K562 treated with DMSO at 1 percent for 24 hours (cell line): ENCODE data around the gene SEC14L3. TPM values are rescaled to one million over a fixed set of nuclear protein-coding genes. Genes with fewer than 3 reads are reported as not detected.

ENCODE experiments used
- total RNA-seq: library from RNA; unstranded; fragments of 300-600 nt; gene quantifications from 2 replicates; pipeline ENCODE4 v1.2.3, GENCODE V29; 2022; ENCODE audit warnings: low read depth; ENCODE audit not compliant: insufficient read depth

Gene SEC14L3
- not detected in 2 replicates for total RNA-seq

GRCh38 chr22:30471616-30472318, at the start of gene SEC14L3:
Gene SEC14L3, minus strand, starts transcription at chr22:30472017. Its CDS starts 59 bp downstream, at chr22:30471958.

GRCh38 chr22:30425616-30426387, 46.0 kb downstream of the SEC14L3 start, which contains the start of gene MTFP1:
Gene MTFP1, plus strand, starts transcription at chr22:30425768. Its CDS starts 112 bp downstream, at chr22:30425880.

Other genes starting within 250 kb of the SEC14L3 start
- gene LIF, start 225.3 kb downstream of the SEC14L3 start, total RNA-seq, result not detected in 2 replicates
- not detected in 2 replicates for gene OSM, start 205.2 kb downstream of the SEC14L3 start, total RNA-seq
- 0.97 and 1.6 TPM in 2 replicates for gene CASTOR1, start 182.5 kb downstream of the SEC14L3 start, total RNA-seq
- gene TBC1D10A, start 145.1 kb downstream of the SEC14L3 start, total RNA-seq, result 23.3 and 23.6 TPM in 2 replicates
- gene SF3A1, start 115.1 kb downstream of the SEC14L3 start, total RNA-seq, result 62.4 and 62.8 TPM in 2 replicates
- 2.1 and 2.4 TPM in 2 replicates for gene CCDC157, start 115.0 kb downstream of the SEC14L3 start, total RNA-seq
- gene RNF215, start 84.6 kb downstream of the SEC14L3 start, total RNA-seq, result 6.0 and 7.2 TPM in 2 replicates
- 0.13 and 0.34 TPM in 2 replicates for gene SEC14L2, start 75.0 kb downstream of the SEC14L3 start, total RNA-seq
- 40.7 and 46.3 TPM in 2 replicates for gene MTFP1, start 46.2 kb downstream of the SEC14L3 start, total RNA-seq
- gene SEC14L4, start 33.7 kb upstream of the SEC14L3 start, total RNA-seq, result not detected in 2 replicates
- 0.96 and 1.3 TPM in 2 replicates for gene SEC14L6, start 74.7 kb upstream of the SEC14L3 start, total RNA-seq
- gene GAL3ST1, start 102.6 kb upstream of the SEC14L3 start, total RNA-seq, result 7.6 and 8.3 TPM in 2 replicates
- 45.7 and 45.8 TPM in 2 replicates for gene PES1, start 119.9 kb upstream of the SEC14L3 start, total RNA-seq
- gene TCN2, start 135.2 kb upstream of the SEC14L3 start, total RNA-seq, result 3.7 and 4.4 TPM in 2 replicates
- 4.5 and 4.6 TPM in 2 replicates for gene SLC35E4, start 163.8 kb upstream of the SEC14L3 start, total RNA-seq
- 2.6 and 2.8 TPM in 2 replicates for gene DUSP18, start 195.9 kb upstream of the SEC14L3 start, total RNA-seq
- gene OSBP2, start 222.9 kb upstream of the SEC14L3 start, total RNA-seq, result 22.8 and 23.6 TPM in 2 replicates